ENCODE measurements around the gene TBC1D16.

Gene TBC1D16

GRCh38 chr17:79938336-79939093 lies 97.2 kb downstream of the TBC1D16 start:
- no peak for DNase-seq (ENCODE audit: low spot score)

- no peak for DNase-seq (ENCODE audit: low spot score)
Measured at GRCh38 chr17:79937391-79938335, 98.0 kb downstream of the TBC1D16 start.

GRCh38 chr17:79936641-79937381 lies 98.9 kb downstream of the TBC1D16 start:
- DNase-seq (ENCODE audit: low spot score), result no peak

GRCh38 chr17:79936050-79936449 lies 99.6 kb downstream of the TBC1D16 start:
- DNase-seq (ENCODE audit: low spot score), result no peak

GRCh38 chr17:79935197-79935885 lies 100.3 kb downstream of the TBC1D16 start:
- no peak for DNase-seq (ENCODE audit: low spot score)

GRCh38 chr17:79934653-79934970 lies 101.1 kb downstream of the TBC1D16 start:
- no peak for DNase-seq (ENCODE audit: low spot score)

GRCh38 chr17:79933863-79934652 lies 101.6 kb downstream of the TBC1D16 start:
- peak; percentile 83 for DNase-seq (ENCODE audit: low spot score)

GRCh38 chr17:79932451-79933306 lies 103.0 kb downstream of the TBC1D16 start:
- DNase-seq (ENCODE audit: low spot score), result no peak

- DNase-seq (ENCODE audit: low spot score), result no peak
Measured at GRCh38 chr17:79931817-79932309, 103.8 kb downstream of the TBC1D16 start.

GRCh38 chr17:79930877-79931816 lies 104.5 kb downstream of the TBC1D16 start:
- no peak for DNase-seq (ENCODE audit: low spot score)

GRCh38 chr17:79930062-79930876 lies 105.4 kb downstream of the TBC1D16 start:
- no peak for DNase-seq (ENCODE audit: low spot score)

GRCh38 chr17:79929257-79930061 lies 106.2 kb downstream of the TBC1D16 start:
- DNase-seq (ENCODE audit: low spot score), result no peak

- DNase-seq (ENCODE audit: low spot score), result no peak
Measured at GRCh38 chr17:79928502-79929256, 107.0 kb downstream of the TBC1D16 start.

GRCh38 chr17:79927688-79928501 lies 107.8 kb downstream of the TBC1D16 start:
- DNase-seq (ENCODE audit: low spot score), result no peak

GRCh38 chr17:79927136-79927661 lies 108.5 kb downstream of the TBC1D16 start:
- DNase-seq (ENCODE audit: low spot score), result no peak
